HepG2 (cell line): ENCODE results near the gene TMEM62. TPM values are rescaled to one million over a fixed set of nuclear protein-coding genes. Genes with fewer than 3 reads are reported as not detected.

Experiments
- ARID4A ChIP-seq: sonication (generic); formaldehyde crosslinking; IDR thresholded peaks from 2 replicates; pipeline ENCODE4 v1.5.0; 2020; ENCODE audit warnings: mild to moderate bottlenecking, missing genetic modification reagents, borderline replicate concordance
- DMTF1 ChIP-seq: sonication (generic); formaldehyde crosslinking; IDR thresholded peaks from 2 replicates; pipeline ENCODE4 v1.4.0; 2020; ENCODE audit warnings: mild to moderate bottlenecking, missing genetic modification reagents
- FOXO4 ChIP-seq: sonication (generic); formaldehyde crosslinking; conservative IDR thresholded peaks from 2 replicates; pipeline ENCODE4 v1.8.1; 2023; ENCODE audit warnings: missing genetic modification reagents
- GPBP1L1 ChIP-seq: sonication (generic); formaldehyde crosslinking; IDR thresholded peaks from 2 replicates; pipeline ENCODE4 v1.5.0; 2020; ENCODE audit warnings: mild to moderate bottlenecking, missing genetic modification reagents
- JDP2 ChIP-seq: sonication (generic); formaldehyde crosslinking; IDR thresholded peaks from 2 replicates; pipeline ENCODE4 v1.8.1; 2022; ENCODE audit warnings: missing genetic modification reagents, borderline replicate concordance
- KLF13 ChIP-seq: sonication (generic); formaldehyde crosslinking; IDR thresholded peaks from 2 replicates; pipeline ENCODE4 v1.4.0; 2020; ENCODE audit warnings: mild to moderate bottlenecking, missing genetic modification reagents
- NFYC ChIP-seq: IDR thresholded peaks from 2 replicates; pipeline ENCODE4 v1.6.1; 2016; ENCODE audit warnings: missing genetic modification reagents, missing compliant biosample characterization
- RBM39 ChIP-seq: fragments of 200-400 bp; formaldehyde crosslinking; IDR thresholded peaks from one replicate; pipeline ENCODE4 v1.6.1; 2018; ENCODE audit warnings: antibody characterized with exemption, mild to moderate bottlenecking, low read depth, low read length; ENCODE audit not compliant: poor library complexity, severe bottlenecking
- RFX3 ChIP-seq: IDR thresholded peaks from 2 replicates; pipeline ENCODE4 v1.6.1; 2016; ENCODE audit warnings: missing biosample characterization, missing genetic modification reagents
- SMYD3 ChIP-seq: sonication (generic); formaldehyde crosslinking; IDR thresholded peaks from 2 replicates; pipeline ENCODE4 v1.8.1; 2023; ENCODE audit warnings: mild to moderate bottlenecking, missing genetic modification reagents
- SNAPC5 ChIP-seq: sonication (generic); formaldehyde crosslinking; IDR thresholded peaks from 2 replicates; pipeline ENCODE4 v1.8.1; 2023; ENCODE audit warnings: mild to moderate bottlenecking, missing genetic modification reagents, borderline replicate concordance
- SRSF1 ChIP-seq: fragments of 200-400 bp; formaldehyde crosslinking; optimal IDR thresholded peaks from 2 replicates; pipeline ENCODE3; 2017; ENCODE audit warnings: mild to moderate bottlenecking, low read depth, low read length, moderate library complexity
- TMF1 ChIP-seq: sonication (generic); formaldehyde crosslinking; IDR thresholded peaks from 2 replicates; pipeline ENCODE4 v1.8.1; 2022; ENCODE audit warnings: low read depth, missing genetic modification reagents
- ZFP62 ChIP-seq: sonication (generic); formaldehyde crosslinking; IDR thresholded peaks from 2 replicates; pipeline ENCODE4 v1.4.0; 2020; ENCODE audit warnings: missing genetic modification reagents
- ZKSCAN8 ChIP-seq: IDR thresholded peaks from 2 replicates; pipeline ENCODE4 v1.6.1; 2016; ENCODE audit warnings: borderline replicate concordance, missing genetic modification reagents, missing compliant biosample characterization
- ZNF33B ChIP-seq: sonication (generic); formaldehyde crosslinking; IDR thresholded peaks from 2 replicates; pipeline ENCODE4 v1.5.1; 2020; ENCODE audit warnings: mild to moderate bottlenecking, missing genetic modification reagents
- ZNF441 ChIP-seq: sonication (generic); formaldehyde crosslinking; IDR thresholded peaks from 2 replicates; pipeline ENCODE4 v1.7.0; 2021; ENCODE audit warnings: missing genetic modification reagents, borderline replicate concordance
- ZNF674 ChIP-seq: sonication (generic); formaldehyde crosslinking; IDR thresholded peaks from 2 replicates; pipeline ENCODE4 v1.5.0; 2020; ENCODE audit warnings: low read depth, mild to moderate bottlenecking, missing genetic modification reagents
- ZNF75D ChIP-seq: sonication (generic); formaldehyde crosslinking; IDR thresholded peaks from 2 replicates; pipeline ENCODE4 v1.8.1; 2023; ENCODE audit warnings: missing genetic modification reagents, mild to moderate bottlenecking, borderline replicate concordance
- ZNF883 ChIP-seq: sonication (generic); formaldehyde crosslinking; IDR thresholded peaks from 2 replicates; pipeline ENCODE4 v1.5.1; 2020; ENCODE audit warnings: mild to moderate bottlenecking, missing genetic modification reagents; ENCODE audit errors: not compliant biosample characterization
- polyA plus RNA-seq, 8 experiments: library from polyadenylated mRNA; depleted of rRNA in 3 of 8; stranded (reverse) in 7 of 8; unstranded in 1 of 8; fragments of >200 nt; fragmentation: Illumina TruSeq in 4 of 8; extraction: Trizol in 4 of 8; gene quantifications; 2 replicates each; pipeline versions ENCODE4 v1.2.1 to v1.2.3, GENCODE V29; 2011 to 2016; ENCODE audit warnings: low read depth in 4 of 8, missing spikeins in 1 of 8, mixed read lengths in 1 of 8; ENCODE audit not compliant: insufficient read depth in 1 of 8
- total RNA-seq, 5 experiments: library from RNA; depleted of rRNA; stranded (reverse); fragments of >200 nt; fragmentation: Illumina TruSeq; extraction: Trizol; gene quantifications; 2 replicates each; pipeline ENCODE4 v1.2.3, GENCODE V29; 2016; ENCODE audit warnings: low read depth in 1 of 5

The TMEM62 gene
- total and polyA plus RNA-seq, 2 of the 13 experiments (the other 11 are each of a cell fraction or from before 2014, with no cell fraction given) = 14.2 to 20.9 TPM

GRCh38 chr15:43185157-43186002 lies 52.0 kb downstream of the TMEM62 start, which contains the start of gene CCNDBP1 (continued):
- TF ChIP-seq ARID4A (CRISPR knock-in tag) = peak; percentile 97
- no peak for TF ChIP-seq ZFP62 (CRISPR knock-in tag)
- TF ChIP-seq ZNF674 (CRISPR knock-in tag) = no peak
- TF ChIP-seq RBM39 = peak; percentile 81
- no peak for TF ChIP-seq ZNF883
- TF ChIP-seq ZNF33B (CRISPR knock-in tag) = no peak
- no peak for TF ChIP-seq ZKSCAN8
- no peak for TF ChIP-seq KLF13 (CRISPR knock-in tag)
- no peak for TF ChIP-seq JDP2 (CRISPR knock-in tag)
- TF ChIP-seq SNAPC5 (CRISPR knock-in tag) = no peak
- TF ChIP-seq NFYC = peak; percentile 17; the same call in 1 of the 2 replicates
- TF ChIP-seq DMTF1 (CRISPR knock-in tag) = no peak
- no peak for TF ChIP-seq RFX3 (CRISPR knock-in tag)
- TF ChIP-seq ZNF75D (CRISPR knock-in tag) = no peak
- no peak for TF ChIP-seq GPBP1L1 (CRISPR knock-in tag)
- no peak for TF ChIP-seq SMYD3 (CRISPR knock-in tag)
- no peak for TF ChIP-seq FOXO4 (CRISPR knock-in tag)
- TF ChIP-seq SRSF1 = peak; percentile 81
- TF ChIP-seq TMF1 (CRISPR knock-in tag) = peak; percentile 84; the same call in 1 of the 2 replicates
- TF ChIP-seq ZNF441 (CRISPR knock-in tag) = no peak
